ENCODE measurements around the gene KLHL40. TPM values are rescaled to one million over a fixed set of nuclear protein-coding genes. Genes with fewer than 3 reads are reported as not detected.

The KLHL40 gene
- total RNA-seq, 4 donors from 2014 or later = not detected

DNA sequence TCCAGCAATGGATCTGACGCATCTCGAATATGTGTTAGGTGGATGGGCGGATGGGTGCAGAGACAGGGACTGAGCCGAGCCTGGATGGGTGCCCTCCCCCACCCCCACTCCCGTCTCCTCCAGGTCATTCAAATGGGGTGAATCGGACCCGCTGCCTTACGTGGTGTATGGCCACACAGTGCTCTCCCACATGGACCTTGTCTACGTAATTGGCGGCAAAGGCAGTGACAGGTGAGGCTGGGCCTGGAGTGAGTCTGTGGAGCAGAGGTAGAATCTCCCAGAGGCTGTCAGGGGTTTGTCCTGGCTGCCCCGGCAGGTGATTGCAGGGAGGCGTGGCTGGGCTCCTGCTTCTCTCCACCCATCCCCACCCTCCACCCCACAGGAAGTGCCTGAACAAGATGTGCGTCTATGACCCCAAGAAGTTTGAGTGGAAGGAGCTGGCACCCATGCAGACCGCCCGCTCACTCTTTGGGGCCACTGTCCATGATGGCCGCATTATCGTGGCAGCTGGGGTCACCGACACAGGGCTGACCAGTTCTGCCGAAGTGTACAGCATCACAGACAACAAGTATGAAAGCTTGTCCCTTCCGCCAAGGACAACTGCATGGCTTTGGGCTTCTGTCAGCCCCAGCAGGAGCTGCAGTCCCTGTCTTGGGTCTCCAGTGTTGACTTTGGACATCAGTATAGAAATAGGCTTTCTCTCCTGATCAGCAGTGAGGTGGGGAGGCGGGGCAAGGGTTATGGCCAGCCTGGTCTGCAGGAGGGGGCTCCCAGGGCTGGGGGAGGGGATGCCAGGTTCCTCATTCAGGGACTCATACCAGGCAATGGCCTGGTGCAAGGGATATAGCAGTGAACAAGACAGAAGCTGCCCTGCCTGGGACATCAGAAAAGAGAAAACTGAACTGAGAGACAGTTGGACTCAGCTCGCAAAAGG lies 3.4 kb downstream of the KLHL40 start:
- no peaks in the 10 kb centered on the region for H3K36me3 ChIP-seq
- no peak for TF ChIP-seq POLR2AphosphoS5 (IDR thresholded peaks at IDR 0.05)
- no peak for TF ChIP-seq CTCF (IDR thresholded peaks at IDR 0.05)
- no peak for TF ChIP-seq EP300 (IDR thresholded peaks at IDR 0.05)
- 94% methylated on average over 19 of the region's 22 CpGs for WGBS
- peak in 1 of 2 donors; percentile 47 for DNase-seq (ENCODE audit: low spot score in 2 of 2)
- H3K4me1 ChIP-seq = peaks cover 21% of the 10 kb centered on the region
- H3K27ac ChIP-seq = no peak overlapping the region
- H3K9me3 ChIP-seq = no peaks in the 10 kb centered on the region
- no peak overlapping the region for H3K4me3 ChIP-seq
- H3K27me3 ChIP-seq = peaks cover 8% of the 10 kb centered on the region

GRCh38 chr3:42689421-42690014 lies 4.2 kb downstream of the KLHL40 start:
- peaks cover 8% of the 10 kb centered on the region for H3K27me3 ChIP-seq
- no peaks in the 10 kb centered on the region for H3K9me3 ChIP-seq
- H3K27ac ChIP-seq = no peak overlapping the region
- 88% methylated on average over 9 of the region's 9 CpGs for WGBS
- TF ChIP-seq POLR2A (IDR thresholded peaks at IDR 0.05) (no peak), EP300 (IDR thresholded peaks at IDR 0.05) (no peak), POLR2AphosphoS5 (IDR thresholded peaks at IDR 0.05) (no peak), CTCF (IDR thresholded peaks at IDR 0.05) (no peak)
- peaks cover 14% of the 10 kb centered on the region for H3K4me1 ChIP-seq
- no peak overlapping the region for H3K4me3 ChIP-seq
- H3K36me3 ChIP-seq = no peaks in the 10 kb centered on the region
- peak in 1 of 2 donors; percentile 25 for DNase-seq (ENCODE audit: low spot score in 2 of 2)

- 91% methylated on average over 7 of the region's 7 CpGs for WGBS
- Histone ChIP-seq H3K9me3 (no peaks in the 10 kb centered on the region), H3K27ac (no peak overlapping the region), H3K4me3 (no peak overlapping the region), H3K27me3 (peaks cover 8% of the 10 kb centered on the region), H3K36me3 (no peaks in the 10 kb centered on the region), H3K4me1 (peaks cover 9% of the 10 kb centered on the region)
- TF ChIP-seq EP300 (IDR thresholded peaks at IDR 0.05) (no peak), CTCF (IDR thresholded peaks at IDR 0.05) (no peak), POLR2A (IDR thresholded peaks at IDR 0.05) (no peak), POLR2AphosphoS5 (IDR thresholded peaks at IDR 0.05) (no peak)
- peak; percentile 30 to 54 for DNase-seq (ENCODE audit: low spot score in 2 of 2)
Measured at GRCh38 chr3:42690191-42690590, 4.9 kb downstream of the KLHL40 start.

DNA sequence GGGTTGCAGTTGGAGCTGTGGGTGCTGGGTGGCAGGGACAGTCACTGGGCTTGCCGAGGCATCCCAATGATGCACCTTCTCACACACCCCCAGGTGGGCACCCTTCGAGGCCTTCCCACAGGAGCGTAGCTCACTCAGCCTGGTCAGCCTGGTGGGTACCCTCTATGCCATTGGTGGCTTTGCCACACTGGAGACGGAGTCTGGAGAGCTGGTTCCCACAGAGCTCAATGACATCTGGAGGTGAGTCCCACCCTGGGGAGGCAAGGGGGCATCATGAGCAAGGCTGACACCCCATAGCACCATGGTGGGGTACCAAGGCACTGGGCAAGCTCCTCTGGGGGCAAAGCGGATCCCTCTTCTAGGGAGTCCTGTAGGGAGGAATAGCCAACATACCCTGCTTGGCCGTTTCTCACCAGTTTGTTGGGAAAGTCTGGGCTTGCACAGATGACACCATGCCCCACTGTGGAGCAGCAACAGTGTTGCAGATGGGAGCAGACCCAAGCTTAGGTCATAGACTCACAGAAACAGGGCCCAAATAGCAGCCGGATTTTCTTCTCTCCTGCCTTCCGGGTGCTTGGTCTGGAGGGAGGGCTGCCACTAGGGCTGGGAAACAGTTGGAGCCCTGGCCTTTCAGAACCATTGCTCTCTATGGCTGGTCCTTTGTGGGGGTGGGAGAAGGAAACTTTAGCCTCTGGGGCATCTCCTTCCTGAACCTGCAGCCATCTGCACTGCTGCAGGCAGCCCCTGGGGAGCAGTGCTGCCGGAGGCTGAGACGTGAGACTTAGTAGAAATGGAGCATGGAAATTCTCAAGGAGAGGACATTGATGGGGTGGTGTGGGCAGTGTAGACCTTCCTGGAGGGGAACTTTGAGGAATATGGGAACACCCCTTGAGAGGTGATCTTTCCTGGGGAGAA lies 5.7 kb downstream of the KLHL40 start:
- WGBS = 83% methylated on average over 6 of the region's 10 CpGs
- DNase-seq (ENCODE audit: low spot score in 2 of 2) = peak; percentile 49 to 62
- Histone ChIP-seq H3K4me3 (no peak overlapping the region), H3K27ac (no peak overlapping the region), H3K4me1 (peaks cover 1% of the 10 kb centered on the region), H3K27me3 (peaks cover 7% of the 10 kb centered on the region), H3K36me3 (no peaks in the 10 kb centered on the region), H3K9me3 (no peaks in the 10 kb centered on the region)
- no peak for TF ChIP-seq POLR2A (IDR thresholded peaks at IDR 0.05)
- TF ChIP-seq EP300 (IDR thresholded peaks at IDR 0.05) = no peak
- TF ChIP-seq POLR2AphosphoS5 (IDR thresholded peaks at IDR 0.05) = no peak
- TF ChIP-seq CTCF (IDR thresholded peaks at IDR 0.05) = no peak

Measured in suprapubic skin (tissue), 4 donors.